AG04449 (cell line): Measurements from ENCODE around the gene SASH1.

Experiments
- CTCF ChIA-PET: fragments of 350-600 bp; formaldehyde crosslinking; extraction: SDS; loops from one replicate; lab custom pipeline; 2021; ENCODE audit warnings: antibody characterized with exemption; lab: Yijun Ruan, JAX
- POLR2A ChIA-PET: fragments of 400-600, 350-600 bp; formaldehyde crosslinking; extraction: SDS; loops from one replicate; lab custom pipeline; 2020; ENCODE audit warnings: antibody characterized with exemption, inconsistent platforms; lab: Yijun Ruan, JAX
- DNase-seq: peaks from one replicate; pipeline ENCODE4 v3.0.0-alpha.2; 2010; ENCODE audit warnings: low read depth, low spot score
- H3K4me3 ChIP-seq: 2 replicates; pipeline ENCODE4 v1.5.1; 2011; ENCODE audit warnings: low read depth, mild to moderate bottlenecking, control low read depth, low read length
- CTCF ChIP-seq: IDR thresholded peaks from one replicate; pipeline ENCODE4 v1.5.1; 2011; ENCODE audit warnings: mild to moderate bottlenecking, moderate library complexity, low read length, control low read depth, inconsistent platforms; ENCODE audit not compliant: insufficient read depth; ENCODE audit errors: missing control alignments

Gene SASH1

GRCh38 chr6:148438632-148439031 is 96.0 kb downstream of the SASH1 start:
- no peak for DNase-seq
- POLR2A ChIA-PET = no interaction called here
- CTCF ChIA-PET = no interaction called here
- TF ChIP-seq CTCF = no peak
- H3K4me3 ChIP-seq = no peak overlapping the region

GRCh38 chr6:148440016-148440415 is 97.4 kb downstream of the SASH1 start:
- peak overlapping the region; percentile 23 for H3K4me3 ChIP-seq
- TF ChIP-seq CTCF = no peak
- no peak for DNase-seq
- CTCF ChIA-PET = no interaction called here
- POLR2A ChIA-PET = no interaction called here

GRCh38 chr6:148440877-148441453 is 98.3 kb downstream of the SASH1 start:
- H3K4me3 ChIP-seq = no peak overlapping the region; the same call in 1 of the 2 replicates
- no peak for TF ChIP-seq CTCF
- POLR2A ChIA-PET = no interaction called here
- peak; percentile 91 for DNase-seq
- CTCF ChIA-PET = interaction anchor here (1.0 to 1.2 kb wide), 2 partner anchors 261 to 275 kb away, joined by 4 read pairs; no protein-coding TSS in a partner anchor

- CTCF ChIA-PET = interaction anchor here (1.0 to 1.4 kb wide), 3 partner anchors 189 to 275 kb away, joined by 4 read pairs; no protein-coding TSS in a partner anchor
- no peak for DNase-seq
- no peak for TF ChIP-seq CTCF
- POLR2A ChIA-PET = no interaction called here
- no peak overlapping the region for H3K4me3 ChIP-seq
Observed at GRCh38 chr6:148441454-148441911, 98.8 kb downstream of the SASH1 start.

GRCh38 chr6:148443798-148444560 is 101.3 kb downstream of the SASH1 start:
- CTCF ChIA-PET = interaction anchor here (1.4 to 2.1 kb wide), 2 partner anchors 264 to 1061 kb away, joined by 3 to 9 read pairs; no protein-coding TSS in a partner anchor
- POLR2A ChIA-PET = no interaction called here
- no peak overlapping the region for H3K4me3 ChIP-seq
- DNase-seq = no peak
- TF ChIP-seq CTCF = no peak

GRCh38 chr6:148445116-148445515 is 102.5 kb downstream of the SASH1 start:
- ChIA-PET CTCF (interaction anchor here (0.7 to 2.1 kb wide), 4 partner anchors 235 to 1062 kb away, joined by 3 to 9 read pairs (median 4); no protein-coding TSS in a partner anchor), POLR2A (interaction anchor here (0.7 kb wide), 1 partner anchor 10 kb away, joined by 3 read pairs; no protein-coding TSS in a partner anchor)
- no peak overlapping the region for H3K4me3 ChIP-seq
- no peak for DNase-seq
- TF ChIP-seq CTCF = no peak
